Heart left ventricle (tissue), 16 donors: ENCODE data around the gene SOHLH1. TPM values are rescaled to one million over a fixed set of nuclear protein-coding genes. Genes with fewer than 3 reads are reported as not detected.

ENCODE experiments used
- ATAC-seq, 4 donors: fragments of 200-7000 bp; cut with Tn5 transposase; one replicate each; pipeline ENCODE4 v1.9.1; 2020 to 2022; ENCODE audit warnings: moderate library complexity in 4 of 4, mild to moderate bottlenecking in 3 of 4, moderate number of reproducible peaks in 1 of 4
- DNase-seq, 5 donors: peaks; one replicate each; pipeline ENCODE4 v3.0.0-alpha.2; 2020
- H3K27ac ChIP-seq, 12 donors: fragments of 200-600 bp; sonication (generic) in 4 of 12; one replicate each; pipeline versions ENCODE4 v1.5.0 to v1.8.0; 2016 to 2022; ENCODE audit warnings: mild to moderate bottlenecking in 2 of 12
- H3K27me3 ChIP-seq, 9 donors: fragments of 200-600 bp; sonication (generic) in 2 of 9; one replicate each; pipeline versions ENCODE4 v1.5.1 to v1.8.0; 2016 to 2022; ENCODE audit warnings: mild to moderate bottlenecking in 3 of 9
- H3K36me3 ChIP-seq, 9 donors: fragments of 200-600 bp; sonication (generic) in 2 of 9; one replicate each; pipeline versions ENCODE4 v1.5.0 to v1.8.0; 2018 to 2022; ENCODE audit warnings: mild to moderate bottlenecking in 2 of 9
- H3K4me1 ChIP-seq, 12 donors: fragments of 200-600 bp; sonication (generic) in 4 of 12; one replicate each; pipeline versions ENCODE4 v1.5.0 to v1.8.0; 2016 to 2022; ENCODE audit warnings: mild to moderate bottlenecking in 3 of 12
- H3K4me3 ChIP-seq, 12 donors: fragments of 200-600 bp; sonication (generic) in 4 of 12; one replicate each; pipeline versions ENCODE4 v1.5.0 to v1.8.0; 2017 to 2022; ENCODE audit warnings: mild to moderate bottlenecking in 9 of 12, moderate library complexity in 4 of 12
- H3K9me3 ChIP-seq, 12 donors: fragments of 200-600 bp; sonication (generic) in 4 of 12; one replicate each; pipeline versions ENCODE4 v1.5.0 to v1.8.0; 2016 to 2022; ENCODE audit warnings: mild to moderate bottlenecking in 1 of 12
- CTCF ChIP-seq, 12 donors: fragments of 200-600 bp; sonication (generic) in 4 of 12; IDR thresholded peaks; one replicate each; pipeline versions ENCODE4 v1.5.0 to v1.8.0; 2018 to 2022; ENCODE audit warnings: antibody characterized with exemption in 12 of 12, mild to moderate bottlenecking in 5 of 12
- POLR2A ChIP-seq, 2 donors: fragments of 450-650 bp; IDR thresholded peaks; one replicate each; pipeline ENCODE4 v1.6.1; 2017; ENCODE audit warnings: antibody characterized with exemption in 2 of 2, mild to moderate bottlenecking in 2 of 2, moderate library complexity in 2 of 2
- WGBS, 4 donors: extraction: QIAGEN DNeasy Blood & Tissue Kit in 2 of 4; methylation state at CpG; one replicate each; pipeline versions ENCODE4 v1.1.5 to v1.1.7; 2013 to 2018; 5-methylcytosine and 5-hydroxymethylcytosine counted together
- intact Hi-C, 10 donors: fragments of 100-400 bp; cut with DNase I; formaldehyde crosslinking; loops; one replicate each; pipeline versions ENCODE4 v1.11.1 to v1.14.2; 2022
- polyA plus RNA-seq, 2 donors: library from polyadenylated mRNA; stranded (reverse); fragments of 200-250 nt; gene quantifications; one replicate each; pipeline ENCODE4 v1.2.3, GENCODE V29; 2013
- total RNA-seq, 9 donors: library from RNA; depleted of rRNA in 2 of 9; stranded (reverse); fragments of >200 nt in 2 of 9; fragmentation: NEBNext Ultra II Directional in 3 of 9; extraction: Animal tissue kit (Norgen Biotek cat#: 25700) in 3 of 9; gene quantifications; one replicate each; pipeline versions ENCODE4 v1.1.0 to v1.2.4, GENCODE V29; 2016 to 2023
- donor health status: ischemic (EF 13 %, LVEDD 7.1; RV severe dilation, severe dysfunction).
- donor health status: healthy with polysubstance abuse.
- donor health status: DM: no; HTN: yes; CAD: no.
- donor health status: DM: no; HTN: no; CAD: no.
- donor health status: ischemic (EF 25% LVEDD 6.9; RV normal size, moderate dysfunction).
- donor health status: ischemic (EF 25% LVEDD 5.7; RV mildly dilated, moderate dysfunction).
- donor health status: healthy.
- donor health status: DM: yes; HTN: yes; CAD: no.
- donor health status: ischemic (EF 35%, LVEDD 5.7; RV mildly dilated, moderate dysfunction).
- donor health status: nonischemic (EF 11% LVEDD 7.7; RV severe dilation, severe dysfunction).
- donor health status: DM: yes; HTN: yes; CAD: no.
- donor health status: PGD.
- donor health status: ischemic (EF 29% LVEDD 5.4; RV normal size, mild dysfunction).
- donor health status: nonischemic (EF 23%, LVEDD 6.1; RV moderate dilation, normal function).

The SOHLH1 gene
- total and polyA plus RNA-seq, 11 donors: not detected

GRCh38 chr9:135657416-135657815 is 41.9 kb downstream of the SOHLH1 start:
- no peak for DNase-seq
- no peak overlapping the region for H3K4me3 ChIP-seq
- WGBS, 4 donors: 81 to 86% (median 85%) methylated on average over 15 of the region's 15 CpGs
- ATAC-seq: no peak
- H3K36me3 ChIP-seq: no peaks in the 10 kb centered on the region
- no peaks in the 10 kb centered on the region for H3K4me1 ChIP-seq
- intact Hi-C loops: no loop called here
- no peak for TF ChIP-seq POLR2A (IDR thresholded peaks at IDR 0.05)
- no peak for TF ChIP-seq CTCF (IDR thresholded peaks at IDR 0.05)
- H3K9me3 ChIP-seq: peaks cover 0 to 3% (median 0%) of the 10 kb centered on the region in 12 donors
- no peak overlapping the region for H3K27ac ChIP-seq
- peaks cover 0 to 21% (median 3%) of the 10 kb centered on the region in 9 donors for H3K27me3 ChIP-seq

GRCh38 chr9:135655317-135655716 is 44.0 kb downstream of the SOHLH1 start:
- intact Hi-C loops: no loop called here
- H3K4me3 ChIP-seq: no peak overlapping the region
- H3K9me3 ChIP-seq: peaks cover 0 to 5% (median 0%) of the 10 kb centered on the region in 12 donors
- TF ChIP-seq POLR2A (IDR thresholded peaks at IDR 0.05) (no peak), CTCF (IDR thresholded peaks at IDR 0.05) (no peak)
- no peak for ATAC-seq
- WGBS, 4 donors: 75 to 83% (median 79%) methylated on average over 6 to 8 of the region's 8 CpGs
- H3K27ac ChIP-seq: no peak overlapping the region
- no peaks in the 10 kb centered on the region for H3K4me1 ChIP-seq
- DNase-seq: no peak
- peaks cover 0 to 17% (median 2%) of the 10 kb centered on the region in 9 donors for H3K27me3 ChIP-seq
- H3K36me3 ChIP-seq: no peaks in the 10 kb centered on the region

- H3K9me3 ChIP-seq: peaks cover 0 to 45% (median 28%) of the 10 kb centered on the region in 12 donors
- no peaks in the 10 kb centered on the region for H3K36me3 ChIP-seq
- no peak for DNase-seq
- H3K4me1 ChIP-seq: no peaks in the 10 kb centered on the region
- ATAC-seq: no peak
- intact Hi-C loops: no loop called here
- no peak overlapping the region for H3K27ac ChIP-seq
- H3K4me3 ChIP-seq: no peak overlapping the region
- H3K27me3 ChIP-seq: peaks cover 0 to 12% (median 0%) of the 10 kb centered on the region in 9 donors
- WGBS, 4 donors: 92 to 95% (median 92%) methylated on average over 17 of the region's 17 CpGs
- TF ChIP-seq POLR2A (IDR thresholded peaks at IDR 0.05): no peak
- TF ChIP-seq CTCF (IDR thresholded peaks at IDR 0.05): no peak
Observed at GRCh38 chr9:135650408-135650807, 48.9 kb downstream of the SOHLH1 start.

- Histone ChIP-seq H3K9me3 (peaks cover 0 to 54% (median 36%) of the 10 kb centered on the region in 12 donors), H3K27ac (no peak overlapping the region), H3K27me3 (peaks cover 0 to 11% (median 0%) of the 10 kb centered on the region in 9 donors), H3K4me3 (no peak overlapping the region), H3K36me3 (no peaks in the 10 kb centered on the region), H3K4me1 (no peaks in the 10 kb centered on the region)
- 72 to 77% (median 75%) methylated on average over 2 of the region's 2 CpGs for WGBS, 4 donors
- no peak for ATAC-seq
- DNase-seq: no peak
- TF ChIP-seq POLR2A (IDR thresholded peaks at IDR 0.05) (no peak), CTCF (IDR thresholded peaks at IDR 0.05) (no peak)
- intact Hi-C loops: no loop called here
Observed at GRCh38 chr9:135649508-135649907, 49.8 kb downstream of the SOHLH1 start.
